Lung (tissue), 12 donors: ENCODE measurements around the gene KLHL24. TPM values are rescaled to one million over a fixed set of nuclear protein-coding genes. Genes with fewer than 3 reads are reported as not detected.

Experiments
- ATAC-seq: fragments of 200-7000 bp; cut with Tn5 transposase; one replicate; pipeline ENCODE4 v1.9.1; 2020; ENCODE audit warnings: moderate number of reproducible peaks; ENCODE audit not compliant: insufficient read depth, low FRiP score
- DNase-seq, 3 donors: peaks; one replicate each; pipeline ENCODE4 v3.0.0-alpha.2; 2013 to 2017
- H3K27ac ChIP-seq, 2 donors: one replicate each; pipeline ENCODE4 v1.5.1; 2013; ENCODE audit warnings: mild to moderate bottlenecking in 2 of 2, moderate library complexity in 2 of 2, control low read depth in 1 of 2, inconsistent platforms in 1 of 2, low read depth in 1 of 2, low read length in 1 of 2
- H3K27me3 ChIP-seq, 3 donors: one replicate each; pipeline ENCODE4 v1.5.1; 2013; ENCODE audit warnings: low read length in 2 of 3; ENCODE audit not compliant: control insufficient read depth in 3 of 3, insufficient read depth in 3 of 3
- H3K36me3 ChIP-seq, 4 donors: one replicate each; pipeline ENCODE4 v1.5.1; 2013; ENCODE audit warnings: low read length in 4 of 4, mild to moderate bottlenecking in 1 of 4, moderate library complexity in 1 of 4; ENCODE audit not compliant: control insufficient read depth in 4 of 4, insufficient read depth in 4 of 4
- H3K4me1 ChIP-seq, 5 donors: one replicate each; pipeline ENCODE4 v1.5.1; 2013; ENCODE audit warnings: low read length in 5 of 5, mild to moderate bottlenecking in 2 of 5, moderate library complexity in 1 of 5; ENCODE audit not compliant: control insufficient read depth in 5 of 5, insufficient read depth in 5 of 5
- H3K4me3 ChIP-seq: one replicate; pipeline ENCODE4 v1.5.1; 2013; ENCODE audit warnings: mild to moderate bottlenecking, control low read depth, moderate library complexity
- H3K9ac ChIP-seq, 2 donors: one replicate each; pipeline ENCODE4 v1.5.1; 2013; ENCODE audit warnings: low read length in 2 of 2, control low read depth in 1 of 2; ENCODE audit not compliant: insufficient read depth in 1 of 2
- H3K9me3 ChIP-seq, 4 donors: one replicate each; pipeline ENCODE4 v1.5.1; 2013; ENCODE audit warnings: low read length in 3 of 4, mild to moderate bottlenecking in 1 of 4, moderate library complexity in 1 of 4; ENCODE audit not compliant: control insufficient read depth in 4 of 4, insufficient read depth in 3 of 4
- CTCF ChIP-seq: IDR thresholded peaks from 2 replicates; pipeline ENCODE4 v1.5.1; 2012; ENCODE audit warnings: mild to moderate bottlenecking; ENCODE audit errors: control extremely low read depth, extremely low read depth
- WGBS, 2 donors: extraction: QIAGEN DNeasy Blood & Tissue Kit; methylation state at CpG; one replicate each; pipeline ENCODE4 v1.1.7; 2013; 5-methylcytosine and 5-hydroxymethylcytosine counted together
- polyA plus RNA-seq, 2 donors: library from polyadenylated mRNA; stranded (reverse); fragments of 200-250 nt; gene quantifications; one replicate each; pipeline ENCODE4 v1.2.1, GENCODE V29; 2013
- total RNA-seq, 2 donors: library from RNA; depleted of rRNA in 1 of 2; stranded (reverse); fragments of >200 nt in 1 of 2; gene quantifications; one replicate each; pipeline ENCODE4 v1.2.1, GENCODE V29; 2014 to 2021
- donor health status: control.
- donor health status: control.
- donor health status: Bipolar disorder and iron deficiency.
- donor health status: healthy.
- donor health status: DM: yes; HTN: yes; CAD: no.

KLHL24 gene
- total and polyA plus RNA-seq, 4 donors: 14.3 to 352 (median 37.9) TPM

GRCh38 chr3:183695569-183696364, 60.3 kb downstream of the KLHL24 start:
- peaks cover 0 to 17% (median 8%) of the 10 kb centered on the region in 5 donors for H3K4me1 ChIP-seq
- no peak for ATAC-seq
- no peaks in the 10 kb centered on the region for H3K27me3 ChIP-seq
- DNase-seq: no peak
- H3K4me3 ChIP-seq: no peak overlapping the region
- H3K36me3 ChIP-seq: no peaks in the 10 kb centered on the region
- H3K27ac ChIP-seq: no peak overlapping the region
- no peak for TF ChIP-seq CTCF
- H3K9ac ChIP-seq: no peak overlapping the region
- no peaks in the 10 kb centered on the region for H3K9me3 ChIP-seq
- WGBS, 2 donors: 94% methylated on average over 7 of the region's 7 CpGs

DNA sequence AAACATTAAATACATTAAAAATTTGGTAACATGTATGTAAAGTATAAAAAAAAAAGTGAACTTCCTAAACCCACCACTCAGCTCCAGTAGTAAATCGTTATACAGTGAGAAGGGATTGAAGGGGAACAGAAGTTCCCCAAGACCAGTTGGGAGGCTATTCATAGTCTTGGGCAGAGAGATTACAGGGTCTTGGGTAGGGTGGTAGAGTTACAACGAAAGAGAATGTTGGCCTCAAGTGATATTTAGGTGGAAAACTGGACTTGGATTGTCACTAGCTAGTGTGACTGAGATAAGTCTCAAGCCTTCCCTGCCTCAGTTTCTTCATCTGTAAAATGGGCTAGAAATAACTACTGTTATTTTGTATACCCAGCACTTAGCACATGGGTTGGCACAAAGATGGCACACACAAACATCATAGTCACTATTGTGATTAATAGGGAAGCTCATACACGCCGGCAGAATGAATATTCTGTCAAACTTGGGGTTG, 61.7 kb downstream of the KLHL24 start:
- DNase-seq (peak in 1 of 3 donors; percentile 32), ATAC-seq (no peak)
- H3K27ac ChIP-seq: peak overlapping the region in 1 of 2 donors; percentile 83
- no peaks in the 10 kb centered on the region for H3K9me3 ChIP-seq
- H3K4me3 ChIP-seq: peak overlapping the region; percentile 91
- no peaks in the 10 kb centered on the region for H3K27me3 ChIP-seq
- H3K4me1 ChIP-seq: peaks cover 3 to 21% (median 8%) of the 10 kb centered on the region in 5 donors
- TF ChIP-seq CTCF: no peak
- H3K9ac ChIP-seq: peak overlapping the region in 1 of 2 donors; percentile 70
- 31 to 39% methylated on average over 4 of the region's 4 CpGs for WGBS, 2 donors
- H3K36me3 ChIP-seq: no peaks in the 10 kb centered on the region

DNA sequence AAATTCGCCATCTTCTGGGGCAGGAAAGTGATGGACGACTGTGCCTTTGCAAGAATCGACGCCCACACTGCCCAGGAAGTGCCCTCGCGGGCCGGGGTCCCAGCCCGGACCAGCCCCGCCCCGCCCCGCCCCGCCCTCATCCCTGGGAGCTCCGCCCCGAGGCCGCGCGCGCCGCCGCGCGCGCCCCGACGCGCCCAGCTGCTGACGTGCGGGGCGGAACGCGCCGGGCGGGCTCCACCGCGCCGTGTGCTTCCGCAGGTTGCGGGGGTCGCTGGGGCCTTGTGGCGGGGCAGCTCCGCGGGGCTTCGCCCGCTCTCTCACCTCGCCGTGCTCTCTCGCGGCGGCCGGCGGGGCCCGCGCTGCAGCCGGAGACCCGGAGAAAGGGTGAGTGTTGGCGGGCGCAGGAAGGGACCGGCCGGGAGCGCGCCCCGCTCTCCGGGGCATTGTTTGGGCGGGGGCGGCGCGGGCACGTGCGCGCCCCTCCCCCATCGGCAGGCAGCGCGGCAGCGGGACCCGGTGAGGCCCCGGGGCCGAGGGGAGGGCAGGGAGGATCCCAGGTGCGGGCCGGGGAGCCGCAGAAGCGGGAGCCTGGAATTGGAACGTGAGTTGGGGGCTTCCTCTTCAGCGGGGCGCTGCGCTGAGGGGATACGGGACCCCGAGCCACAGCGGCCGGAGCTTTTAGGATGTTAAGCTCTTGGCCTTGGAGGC, 62.3 kb downstream of the KLHL24 start, which contains the start of gene YEATS2:
Gene YEATS2 (plus strand): TSS at position 188 of the 708 bp plus-strand sequence. CDS start 17,366 bp downstream, outside the sequence.
- H3K27ac ChIP-seq: peak within 1 kb of the TSS; percentile 91 to 95
- H3K27me3 ChIP-seq: no peaks in the 10 kb centered on the region
- peak within 1 kb of the TSS; percentile 91 for H3K4me3 ChIP-seq
- H3K9me3 ChIP-seq: no peaks in the 10 kb centered on the region
- TF ChIP-seq CTCF: no peak
- H3K4me1 ChIP-seq: peaks cover 3 to 21% (median 8%) of the 10 kb centered on the region in 5 donors
- DNase-seq (peak; percentile 79 to 86 (median 84)), ATAC-seq (peak; percentile 91)
- no peaks in the 10 kb centered on the region for H3K36me3 ChIP-seq
- H3K9ac ChIP-seq: peak within 1 kb of the TSS; percentile 77 to 85
- WGBS, 2 donors: 0 to 1% methylated on average over 74 to 89 of the region's 89 CpGs
